GM10266 (cell line): Measurements from ENCODE around the gene PMFBP1.

Experiments
- DNase-seq: peaks from one replicate; pipeline ENCODE4 v3.0.0; 2012; ENCODE audit errors: extremely low spot score
- TF ChIP-seq, protein P1 (sequence below): IDR thresholded peaks from 2 replicates; pipeline ENCODE4 v1.5.1; 2012; ENCODE audit warnings: mild to moderate bottlenecking, low read depth; ENCODE audit not compliant: control insufficient read depth, insufficient read depth; ENCODE audit errors: missing control alignments

The PMFBP1 gene

DNA sequence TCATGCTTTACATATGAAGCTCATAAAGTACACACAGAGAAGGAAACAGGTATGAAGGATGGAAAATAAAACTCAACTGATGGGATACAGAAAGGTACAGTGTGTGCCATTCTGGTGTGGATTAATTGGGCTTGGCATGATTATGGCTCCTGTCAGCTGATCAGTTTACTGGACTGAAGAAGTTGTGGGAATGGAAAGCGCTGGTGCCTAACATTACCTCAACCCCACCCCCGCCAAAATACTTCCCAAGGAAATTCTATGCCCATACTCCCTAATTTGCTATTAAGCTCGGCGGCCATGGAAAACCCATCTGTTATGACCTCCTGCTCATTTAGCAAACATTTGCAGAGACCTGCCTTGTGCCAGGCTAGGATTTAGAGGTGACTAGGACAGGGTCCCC is 16.6 kb upstream of the PMFBP1 start:
- TF ChIP-seq, protein P1, sequence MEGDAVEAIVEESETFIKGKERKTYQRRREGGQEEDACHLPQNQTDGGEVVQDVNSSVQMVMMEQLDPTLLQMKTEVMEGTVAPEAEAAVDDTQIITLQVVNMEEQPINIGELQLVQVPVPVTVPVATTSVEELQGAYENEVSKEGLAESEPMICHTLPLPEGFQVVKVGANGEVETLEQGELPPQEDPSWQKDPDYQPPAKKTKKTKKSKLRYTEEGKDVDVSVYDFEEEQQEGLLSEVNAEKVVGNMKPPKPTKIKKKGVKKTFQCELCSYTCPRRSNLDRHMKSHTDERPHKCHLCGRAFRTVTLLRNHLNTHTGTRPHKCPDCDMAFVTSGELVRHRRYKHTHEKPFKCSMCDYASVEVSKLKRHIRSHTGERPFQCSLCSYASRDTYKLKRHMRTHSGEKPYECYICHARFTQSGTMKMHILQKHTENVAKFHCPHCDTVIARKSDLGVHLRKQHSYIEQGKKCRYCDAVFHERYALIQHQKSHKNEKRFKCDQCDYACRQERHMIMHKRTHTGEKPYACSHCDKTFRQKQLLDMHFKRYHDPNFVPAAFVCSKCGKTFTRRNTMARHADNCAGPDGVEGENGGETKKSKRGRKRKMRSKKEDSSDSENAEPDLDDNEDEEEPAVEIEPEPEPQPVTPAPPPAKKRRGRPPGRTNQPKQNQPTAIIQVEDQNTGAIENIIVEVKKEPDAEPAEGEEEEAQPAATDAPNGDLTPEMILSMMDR, result no peak
- no peak for DNase-seq

DNA sequence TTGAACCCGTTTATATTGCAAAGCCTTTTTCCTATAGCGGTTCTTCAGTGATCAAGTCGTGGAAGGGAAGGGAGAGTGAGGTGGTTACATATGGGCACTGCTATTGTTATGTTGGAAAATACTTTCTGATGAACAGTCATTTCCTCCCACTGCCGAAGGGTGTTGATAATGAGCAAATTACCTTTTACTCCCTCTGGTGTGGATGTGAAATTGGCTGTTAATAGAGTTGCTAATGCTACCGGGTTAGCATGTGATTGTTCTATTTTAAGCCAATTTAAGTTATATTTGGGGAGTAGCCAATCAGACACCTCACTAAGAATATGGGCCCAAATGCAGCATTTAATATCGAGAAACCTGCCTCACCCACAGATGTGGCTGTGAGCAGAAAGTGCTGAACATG is 15.6 kb upstream of the PMFBP1 start:
- TF ChIP-seq, protein P1, result no peak
- DNase-seq, result no peak

DNA sequence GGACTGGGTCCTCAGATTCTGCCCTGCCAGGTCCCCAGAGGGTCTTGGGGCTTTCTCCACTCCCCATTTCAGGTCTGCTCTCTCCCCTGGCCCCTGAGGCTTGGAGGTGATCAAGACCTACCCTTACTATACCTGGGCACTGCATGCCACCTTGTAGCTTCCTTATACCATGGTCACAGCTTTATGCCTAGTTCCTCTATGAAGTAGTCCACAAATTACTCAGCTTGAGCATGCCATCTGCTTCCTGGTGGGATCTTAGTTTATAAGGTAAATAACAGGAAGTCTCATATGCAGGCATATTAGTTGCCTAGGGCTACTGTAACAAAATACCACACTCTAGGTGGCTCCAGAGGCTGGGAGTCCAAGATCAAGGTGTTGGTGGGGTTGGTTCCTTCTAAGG is 11.0 kb upstream of the PMFBP1 start:
- TF ChIP-seq, protein P1, result no peak
- DNase-seq, result no peak

GRCh38 chr16:72179204-72179970 is 7.4 kb upstream of the PMFBP1 start:
- no peak for DNase-seq
- TF ChIP-seq, protein P1, result no peak

- no peak for DNase-seq
These were observed 2.8 kb upstream of the PMFBP1 start for GRCh38 chr16:72174726-72175125.

DNA sequence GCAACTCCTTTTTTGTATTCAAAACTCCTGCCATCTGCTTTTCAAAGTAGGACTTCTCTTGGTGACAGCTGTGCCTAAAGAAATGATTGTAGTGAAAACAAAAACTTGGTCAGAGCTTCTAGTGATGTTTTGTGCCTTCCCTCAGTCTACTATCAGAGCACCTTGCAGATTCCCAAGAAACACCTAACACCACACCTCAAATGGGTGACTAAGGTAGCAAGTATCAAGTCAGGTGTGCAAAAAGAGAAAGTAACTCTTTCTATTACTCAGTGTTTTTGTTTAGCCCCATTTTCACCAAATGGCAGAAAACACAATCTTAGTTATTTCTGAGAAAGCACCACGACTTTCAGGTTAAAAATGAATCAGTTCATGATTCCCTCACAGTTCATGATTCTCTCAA is 2.0 kb upstream of the PMFBP1 start:
- DNase-seq, result no peak
- TF ChIP-seq, protein P1, result no peak

More at GRCh38 chr16:72174726-72175125, 2.8 kb upstream of the PMFBP1 start:
- TF ChIP-seq, protein P1, result no peak

- TF ChIP-seq, protein P1, result no peak
- DNase-seq, result no peak
These were observed 719 bp downstream of the PMFBP1 start for GRCh38 chr16:72171236-72171635.
